Left ventricle myocardium inferior (tissue), 1 donor: Measurements from ENCODE around the gene MVP. TPM values are rescaled to one million over a fixed set of nuclear protein-coding genes. Genes with fewer than 3 reads are reported as not detected.
"Not testable (repeated sequence)": the region's sequence is repeated elsewhere in the genome, so short reads cannot be mapped to it uniquely, and the experiment has no call there.

Experiments used
- DNase-seq: peaks from one replicate; pipeline ENCODE4 v3.0.0-alpha.2; 2020
- H3K27ac ChIP-seq: fragments of 200-600 bp; replicated peaks from 2 replicates; pipeline ENCODE4 v1.8.0; 2021
- H3K27me3 ChIP-seq: fragments of 200-600 bp; 2 replicates; pipeline ENCODE4 v1.8.0; 2021; ENCODE audit warnings: low read depth
- H3K36me3 ChIP-seq: fragments of 200-600 bp; 2 replicates; pipeline ENCODE4 v1.8.0; 2021
- H3K4me1 ChIP-seq: fragments of 200-600 bp; 2 replicates; pipeline ENCODE4 v1.8.0; 2021
- H3K4me3 ChIP-seq: fragments of 200-600 bp; 2 replicates; pipeline ENCODE4 v1.8.0; 2021; ENCODE audit warnings: mild to moderate bottlenecking, moderate library complexity
- H3K9me3 ChIP-seq: fragments of 200-600 bp; replicated peaks from 2 replicates; pipeline ENCODE4 v1.8.0; 2021
- intact Hi-C: fragments of 100-400 bp; cut with micrococcal nuclease; formaldehyde crosslinking; loops from one replicate; pipeline ENCODE4 v1.11.0; 2022
- total RNA-seq: library from RNA; stranded (reverse); fragmentation: NEBNext Ultra II Directional; extraction: Animal tissue kit (Norgen Biotek cat#: 25700); gene quantifications from one replicate; pipeline ENCODE4 v1.2.1, GENCODE V29; 2021
- TF ChIP-seq, protein P1 (sequence below): fragments of 200-600 bp; IDR thresholded peaks from 2 replicates; pipeline ENCODE4 v1.8.0; 2021; ENCODE audit warnings: antibody characterized with exemption, mild to moderate bottlenecking, borderline replicate concordance
- donor health status: DM: no; HTN: yes; CAD: no; lungs with severe emphysema.

MVP gene
- total RNA-seq, 1 donor from 2014 or later: 38.6 TPM

DNA sequence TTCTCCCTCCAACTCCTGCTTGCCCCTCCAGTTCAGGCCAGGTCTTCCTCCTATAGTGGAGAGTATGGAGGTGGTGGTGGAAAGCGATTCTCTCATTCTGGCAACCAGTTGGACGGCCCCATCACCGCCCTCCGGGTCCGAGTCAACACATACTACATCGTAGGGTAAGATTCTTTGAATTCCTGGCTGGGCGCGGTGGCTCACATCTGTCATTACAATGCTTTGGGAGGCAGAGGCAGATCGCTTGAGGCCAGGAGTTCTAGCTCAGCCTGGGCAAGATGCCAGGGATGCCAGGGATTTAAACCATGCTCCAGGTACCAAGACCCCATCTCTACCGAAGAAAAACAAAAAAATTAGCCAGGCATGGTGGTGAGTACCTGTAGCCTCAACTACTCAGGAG, 40.8 kb upstream of the MVP start:
- Histone ChIP-seq H3K4me1 (no peaks in the 10 kb centered on the region), H3K9me3 (no peaks in the 10 kb centered on the region), H3K27ac (no peak overlapping the region), H3K36me3 (no peaks in the 10 kb centered on the region), H3K4me3 (no peak overlapping the region), H3K27me3 (peaks cover 28% of the 10 kb centered on the region)
- TF ChIP-seq, protein P1, sequence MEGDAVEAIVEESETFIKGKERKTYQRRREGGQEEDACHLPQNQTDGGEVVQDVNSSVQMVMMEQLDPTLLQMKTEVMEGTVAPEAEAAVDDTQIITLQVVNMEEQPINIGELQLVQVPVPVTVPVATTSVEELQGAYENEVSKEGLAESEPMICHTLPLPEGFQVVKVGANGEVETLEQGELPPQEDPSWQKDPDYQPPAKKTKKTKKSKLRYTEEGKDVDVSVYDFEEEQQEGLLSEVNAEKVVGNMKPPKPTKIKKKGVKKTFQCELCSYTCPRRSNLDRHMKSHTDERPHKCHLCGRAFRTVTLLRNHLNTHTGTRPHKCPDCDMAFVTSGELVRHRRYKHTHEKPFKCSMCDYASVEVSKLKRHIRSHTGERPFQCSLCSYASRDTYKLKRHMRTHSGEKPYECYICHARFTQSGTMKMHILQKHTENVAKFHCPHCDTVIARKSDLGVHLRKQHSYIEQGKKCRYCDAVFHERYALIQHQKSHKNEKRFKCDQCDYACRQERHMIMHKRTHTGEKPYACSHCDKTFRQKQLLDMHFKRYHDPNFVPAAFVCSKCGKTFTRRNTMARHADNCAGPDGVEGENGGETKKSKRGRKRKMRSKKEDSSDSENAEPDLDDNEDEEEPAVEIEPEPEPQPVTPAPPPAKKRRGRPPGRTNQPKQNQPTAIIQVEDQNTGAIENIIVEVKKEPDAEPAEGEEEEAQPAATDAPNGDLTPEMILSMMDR: no peak
- DNase-seq: no peak
- intact Hi-C loops: no loop called here

DNA sequence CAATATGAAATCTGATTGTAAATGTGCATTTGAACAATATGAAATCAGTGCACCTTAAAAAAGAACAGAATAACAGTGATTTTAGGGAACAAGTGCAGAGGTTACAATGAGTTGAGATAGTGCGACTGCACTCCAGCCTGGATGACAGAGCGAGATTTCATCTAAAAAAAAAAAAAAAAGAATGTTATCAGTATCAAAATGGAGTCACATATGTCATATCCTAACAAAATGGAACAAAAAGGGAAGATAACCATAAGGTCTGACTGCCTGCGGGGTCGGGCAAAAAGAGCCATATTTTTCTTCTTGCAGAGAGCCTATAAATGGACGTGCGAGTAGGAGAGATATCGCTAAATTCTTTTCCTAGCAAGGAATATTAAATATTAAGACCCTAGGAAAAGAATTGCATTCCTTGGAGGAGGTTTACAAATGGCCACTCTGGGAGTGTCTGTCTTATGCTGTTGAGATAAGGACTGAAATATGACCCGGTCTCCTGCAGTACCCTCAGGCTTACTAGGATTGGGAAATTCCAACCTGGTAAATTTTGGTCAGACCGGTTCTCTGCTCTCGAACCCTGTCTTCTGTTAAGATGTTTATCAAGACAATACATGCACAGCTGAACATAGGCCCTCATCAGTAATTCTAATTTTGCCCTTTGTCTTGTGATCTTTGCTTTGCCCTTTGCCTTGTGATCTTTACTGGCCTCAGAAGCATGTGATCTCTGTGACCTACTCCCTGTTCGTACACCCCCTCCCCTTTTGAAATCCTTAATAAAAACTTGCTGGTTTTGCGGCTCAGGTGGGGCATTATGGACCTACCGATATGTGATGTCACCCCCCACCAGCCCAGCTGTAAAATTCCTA, 36.9 kb upstream of the MVP start:
- H3K27me3 ChIP-seq: peaks cover 20% of the 10 kb centered on the region
- H3K27ac ChIP-seq, H3K9me3 ChIP-seq, H3K4me3 ChIP-seq, H3K36me3 ChIP-seq, DNase-seq, intact Hi-C loops: not testable (repeated sequence)
- peaks cover 11% of the 10 kb centered on the region for H3K4me1 ChIP-seq

DNA sequence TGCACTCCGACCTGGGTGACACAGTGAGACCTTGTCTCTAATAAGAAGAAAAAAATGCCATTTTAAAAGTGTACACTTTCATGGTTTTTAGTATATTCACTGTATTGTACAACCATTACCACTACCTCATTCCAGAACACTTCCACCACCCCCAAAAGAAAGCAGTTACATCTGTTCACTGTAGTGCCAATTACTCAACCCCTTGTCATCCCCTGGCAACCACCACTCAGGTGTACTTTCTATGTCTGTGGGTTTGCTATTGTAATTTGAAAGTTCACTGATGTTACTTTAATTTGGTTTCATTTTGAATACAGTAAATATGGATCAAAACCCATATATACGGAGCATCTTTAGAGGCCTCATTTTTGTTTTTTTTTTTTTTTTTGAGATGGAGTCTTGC, 36.1 kb upstream of the MVP start:
- H3K9me3 ChIP-seq: no peaks in the 10 kb centered on the region
- peaks cover 12% of the 10 kb centered on the region for H3K27me3 ChIP-seq
- H3K27ac ChIP-seq: no peak overlapping the region
- TF ChIP-seq, protein P1: no peak
- H3K4me1 ChIP-seq: peaks cover 11% of the 10 kb centered on the region
- H3K36me3 ChIP-seq: no peaks in the 10 kb centered on the region
- no peak overlapping the region for H3K4me3 ChIP-seq
- intact Hi-C loops: no loop called here
- DNase-seq: no peak

DNA sequence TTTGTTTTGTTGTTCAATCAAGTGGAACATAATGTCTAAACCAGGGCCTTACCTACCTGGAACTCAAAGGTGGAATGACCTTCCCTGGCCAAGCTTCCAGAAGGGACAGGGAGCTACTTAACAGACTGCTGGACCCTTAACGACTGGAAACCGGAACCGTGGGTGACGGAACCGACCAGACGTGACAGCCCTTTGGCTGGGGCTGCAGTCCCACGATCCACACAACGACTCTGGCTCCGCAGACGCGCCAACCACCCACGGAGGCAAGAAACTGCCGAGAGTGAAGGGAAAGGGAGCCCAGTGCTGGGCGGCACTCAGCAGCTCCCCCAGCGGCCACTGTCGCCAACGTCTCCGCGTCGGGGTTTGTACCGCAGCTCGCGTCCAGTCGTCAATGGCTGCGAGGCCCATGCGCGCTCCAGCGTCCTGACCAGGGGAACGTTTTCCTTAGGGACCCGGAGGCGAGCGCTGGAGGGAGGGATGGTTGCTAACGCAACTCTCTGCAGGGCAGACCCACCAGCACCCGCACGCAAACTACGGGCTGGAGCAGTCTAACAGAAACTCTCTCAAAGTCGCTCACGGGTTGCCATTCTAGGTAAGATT, 35.3 kb upstream of the MVP start:
- intact Hi-C loops: no loop called here
- TF ChIP-seq, protein P1: peak; percentile 92
- Histone ChIP-seq H3K27me3 (peaks cover 3% of the 10 kb centered on the region), H3K27ac (peak overlapping the region; percentile 34), H3K9me3 (no peaks in the 10 kb centered on the region), H3K4me1 (peaks cover 17% of the 10 kb centered on the region), H3K4me3 (peak overlapping the region; percentile 53), H3K36me3 (no peaks in the 10 kb centered on the region)
- peak; percentile 79 for DNase-seq

DNA sequence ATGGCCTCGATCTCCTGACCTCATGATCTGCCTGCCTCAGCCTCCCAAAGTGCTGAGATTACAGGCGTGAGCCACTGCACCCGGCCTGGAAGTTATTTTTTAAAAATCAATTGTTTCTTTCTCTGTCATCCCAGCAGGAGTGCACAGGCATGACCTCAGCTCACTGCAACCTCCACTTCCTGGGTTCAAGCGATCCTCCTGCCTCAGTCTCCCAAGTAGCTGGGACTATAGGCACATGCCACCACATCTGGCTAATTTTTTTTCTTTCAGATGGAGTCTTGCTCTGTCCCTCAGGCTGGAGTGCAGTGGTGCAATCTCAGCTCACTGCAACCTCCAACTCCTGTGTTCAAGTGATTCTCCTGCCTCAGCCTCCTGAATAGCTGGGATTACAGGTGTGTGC, 33.1 kb upstream of the MVP start:
- H3K4me3 ChIP-seq, H3K27me3 ChIP-seq, H3K36me3 ChIP-seq, DNase-seq, intact Hi-C loops, H3K27ac ChIP-seq, H3K9me3 ChIP-seq: not testable (repeated sequence)
- peaks cover 33% of the 10 kb centered on the region for H3K4me1 ChIP-seq

DNA sequence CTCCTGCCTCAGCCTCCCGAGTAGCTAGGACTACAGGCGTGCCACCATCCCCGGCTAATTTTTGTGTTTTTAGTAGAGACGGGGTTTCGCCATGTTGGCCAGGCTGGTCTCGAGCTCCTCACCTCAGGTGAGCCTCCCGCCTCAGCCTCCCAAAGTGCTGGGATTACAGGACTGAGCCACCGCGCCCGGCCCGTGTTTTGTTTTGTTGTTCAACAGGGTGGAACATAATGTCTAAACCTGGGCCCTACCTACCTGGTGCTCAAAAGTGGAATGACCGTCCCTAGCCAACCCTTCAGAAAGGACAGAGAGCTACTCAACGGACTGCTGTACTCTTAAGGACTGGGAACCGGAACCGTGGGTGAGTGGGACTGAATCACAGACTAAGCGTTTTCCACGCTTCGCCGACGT, 30.5 kb upstream of the MVP start:
- Histone ChIP-seq H3K4me1 (peaks cover 32% of the 10 kb centered on the region), H3K27me3 (no peaks in the 10 kb centered on the region), H3K9me3 (no peaks in the 10 kb centered on the region), H3K36me3 (no peaks in the 10 kb centered on the region), H3K4me3 (peak overlapping the region; percentile 93), H3K27ac (peak overlapping the region; percentile 94)
- no peak for DNase-seq
- TF ChIP-seq, protein P1: no peak
- intact Hi-C loops: no loop called here
